MM.1S (cell line): Measurements from ENCODE around the gene PDGFD.

ENCODE experiments used
- DNase-seq: peaks from one replicate; pipeline ENCODE4 v3.0.0-alpha.2; 2015
- H2AFZ ChIP-seq: fragments of 300-600 bp; sonication (generic); 2 replicates; pipeline ENCODE4 v1.6.0; 2016; ENCODE audit warnings: antibody characterized with exemption, low read length
- H3F3A ChIP-seq: fragments of 300-600 bp; sonication (generic); 2 replicates; pipeline ENCODE4 v1.6.1; 2016; ENCODE audit warnings: mild to moderate bottlenecking, antibody characterized with exemption, low read length, moderate library complexity, mixed read lengths; ENCODE audit not compliant: insufficient read depth
- H3K27ac ChIP-seq: fragments of 300-600 bp; sonication (generic); 2 replicates; pipeline ENCODE4 v1.5.1; 2016; ENCODE audit warnings: mild to moderate bottlenecking, low read length
- H3K27me3 ChIP-seq: fragments of 300-600 bp; sonication (generic); replicated peaks from 2 replicates; pipeline ENCODE4 v1.6.0; 2016; ENCODE audit warnings: low read length; ENCODE audit not compliant: insufficient read depth
- H3K36me3 ChIP-seq: fragments of 300-600 bp; sonication (generic); replicated peaks from 2 replicates; pipeline ENCODE4 v1.6.1; 2016; ENCODE audit warnings: mild to moderate bottlenecking, low read length, mixed read lengths; ENCODE audit not compliant: insufficient read depth
- H3K4me1 ChIP-seq: fragments of 300-600 bp; sonication (generic); 2 replicates; pipeline ENCODE4 v1.6.1; 2016; ENCODE audit warnings: low read length, mixed read lengths
- H3K4me2 ChIP-seq: fragments of 300-600 bp; sonication (generic); 2 replicates; pipeline ENCODE4 v1.6.0; 2016; ENCODE audit warnings: low read depth, low read length
- H3K4me3 ChIP-seq: fragments of 300-600 bp; sonication (generic); 2 replicates; pipeline ENCODE4 v1.5.1; 2016; ENCODE audit warnings: low read length, mixed read lengths
- H3K79me2 ChIP-seq: fragments of 300-600 bp; sonication (generic); 2 replicates; pipeline ENCODE4 v1.6.1; 2016; ENCODE audit warnings: mixed run types, low read length, mixed read lengths
- H3K9ac ChIP-seq: fragments of 300-600 bp; sonication (generic); 2 replicates; pipeline ENCODE4 v1.6.1; 2016; ENCODE audit warnings: low read length, mixed read lengths
- H3K9me2 ChIP-seq: fragments of 300-600 bp; sonication (generic); replicated peaks from 2 replicates; pipeline ENCODE4 v1.6.1; 2016; ENCODE audit warnings: mild to moderate bottlenecking, low read length, mixed read lengths; ENCODE audit not compliant: insufficient read depth
- H3K9me3 ChIP-seq: fragments of 300-600 bp; sonication (generic); replicated peaks from 2 replicates; pipeline ENCODE4 v1.6.1; 2016; ENCODE audit warnings: mild to moderate bottlenecking, low read length, mixed read lengths; ENCODE audit not compliant: insufficient read depth
- H4K20me1 ChIP-seq: fragments of 300-600 bp; sonication (generic); 2 replicates; pipeline ENCODE4 v1.6.1; 2016; ENCODE audit warnings: mild to moderate bottlenecking, low read length, moderate library complexity, mixed read lengths; ENCODE audit not compliant: insufficient read depth
- EZH2 ChIP-seq: fragments of 300-600 bp; sonication (generic); optimal IDR thresholded peaks from 2 replicates; pipeline ENCODE3; 2017; ENCODE audit warnings: low read depth, mild to moderate bottlenecking, antibody characterized with exemption, low read length, mixed read lengths
- EZH2phosphoT487 ChIP-seq: fragments of 300-600 bp; sonication (generic); IDR thresholded peaks from 2 replicates; pipeline ENCODE4 v1.6.1; 2018; ENCODE audit warnings: antibody characterized with exemption, low read length
- TF ChIP-seq, protein P1 (sequence below): fragments of 300-600 bp; sonication (generic); IDR thresholded peaks from 2 replicates; pipeline ENCODE4 v1.5.1; 2016; ENCODE audit warnings: antibody characterized with exemption, low read length, mixed read lengths

Gene PDGFD

DNA sequence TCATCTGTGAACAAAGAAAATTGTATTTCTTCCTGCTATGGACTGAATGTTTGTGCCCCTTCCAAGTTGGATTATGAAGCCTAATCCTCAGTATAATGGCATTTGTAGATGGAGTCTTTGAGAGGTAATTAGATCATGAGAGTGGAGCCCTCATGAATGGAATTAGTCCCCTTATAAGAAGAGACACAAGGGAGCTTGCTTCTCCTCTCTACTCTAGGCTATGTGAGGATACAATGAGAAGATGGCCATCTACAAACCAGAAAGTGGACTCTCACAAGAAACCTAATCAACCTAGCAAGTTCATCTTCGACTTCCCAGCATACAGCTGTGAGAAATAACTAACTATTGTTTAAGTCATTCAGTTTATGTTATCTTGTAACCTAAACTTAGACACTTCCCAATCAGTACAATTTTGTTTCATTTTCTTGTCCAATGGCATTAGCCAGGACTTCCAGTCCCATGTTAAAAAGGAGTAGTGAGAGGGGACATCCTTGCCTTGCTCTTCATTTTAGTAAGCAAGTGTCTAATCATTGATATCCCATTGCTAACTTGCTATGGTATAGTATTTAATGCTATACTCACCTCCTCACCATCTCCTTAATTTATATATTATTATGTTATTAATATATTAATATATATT is 45.7 kb downstream of the PDGFD start:
- H3K9ac ChIP-seq, result no peak overlapping the region
- no peak for DNase-seq
- TF ChIP-seq EZH2phosphoT487 (no peak), EZH2 (no peak)
- TF ChIP-seq, protein P1, sequence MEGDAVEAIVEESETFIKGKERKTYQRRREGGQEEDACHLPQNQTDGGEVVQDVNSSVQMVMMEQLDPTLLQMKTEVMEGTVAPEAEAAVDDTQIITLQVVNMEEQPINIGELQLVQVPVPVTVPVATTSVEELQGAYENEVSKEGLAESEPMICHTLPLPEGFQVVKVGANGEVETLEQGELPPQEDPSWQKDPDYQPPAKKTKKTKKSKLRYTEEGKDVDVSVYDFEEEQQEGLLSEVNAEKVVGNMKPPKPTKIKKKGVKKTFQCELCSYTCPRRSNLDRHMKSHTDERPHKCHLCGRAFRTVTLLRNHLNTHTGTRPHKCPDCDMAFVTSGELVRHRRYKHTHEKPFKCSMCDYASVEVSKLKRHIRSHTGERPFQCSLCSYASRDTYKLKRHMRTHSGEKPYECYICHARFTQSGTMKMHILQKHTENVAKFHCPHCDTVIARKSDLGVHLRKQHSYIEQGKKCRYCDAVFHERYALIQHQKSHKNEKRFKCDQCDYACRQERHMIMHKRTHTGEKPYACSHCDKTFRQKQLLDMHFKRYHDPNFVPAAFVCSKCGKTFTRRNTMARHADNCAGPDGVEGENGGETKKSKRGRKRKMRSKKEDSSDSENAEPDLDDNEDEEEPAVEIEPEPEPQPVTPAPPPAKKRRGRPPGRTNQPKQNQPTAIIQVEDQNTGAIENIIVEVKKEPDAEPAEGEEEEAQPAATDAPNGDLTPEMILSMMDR, result no peak

DNA sequence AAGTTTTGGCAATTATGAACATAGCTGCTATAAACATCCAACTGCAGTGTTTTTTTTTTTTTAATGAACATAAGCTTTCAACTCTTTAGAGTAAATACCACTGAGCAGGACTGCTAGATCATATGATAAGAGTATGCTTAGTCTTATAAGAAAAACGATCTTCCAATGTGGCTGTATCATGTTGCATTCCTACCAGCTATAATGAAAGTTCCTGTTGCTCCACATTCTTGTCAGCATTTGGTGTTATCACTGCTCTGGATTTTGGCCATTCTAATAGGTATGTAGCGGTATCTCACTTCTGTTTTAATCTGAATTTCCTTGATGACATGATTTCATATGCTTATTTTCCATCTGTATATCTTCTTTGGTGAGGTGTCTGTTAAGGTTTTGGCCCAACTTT is 50.4 kb downstream of the PDGFD start:
- H3K9me2 ChIP-seq, result no peaks in the 10 kb centered on the region

More for the DNA sequence above, 45.7 kb downstream of the PDGFD start:
- H3K9me3 ChIP-seq, result no peaks in the 10 kb centered on the region
- no peaks in the 10 kb centered on the region for H4K20me1 ChIP-seq
- no peaks in the 10 kb centered on the region for H3F3A ChIP-seq
- H3K27me3 ChIP-seq, result no peaks in the 10 kb centered on the region
- H3K36me3 ChIP-seq, result no peaks in the 10 kb centered on the region
- H3K27ac ChIP-seq, result no peak overlapping the region
- no peak overlapping the region for H2AFZ ChIP-seq
- H3K4me2 ChIP-seq, result no peak overlapping the region
- H3K4me3 ChIP-seq, result no peak overlapping the region
- H3K9me2 ChIP-seq, result no peaks in the 10 kb centered on the region
- H3K4me1 ChIP-seq, result no peaks in the 10 kb centered on the region
- no peaks in the 10 kb centered on the region for H3K79me2 ChIP-seq

DNA sequence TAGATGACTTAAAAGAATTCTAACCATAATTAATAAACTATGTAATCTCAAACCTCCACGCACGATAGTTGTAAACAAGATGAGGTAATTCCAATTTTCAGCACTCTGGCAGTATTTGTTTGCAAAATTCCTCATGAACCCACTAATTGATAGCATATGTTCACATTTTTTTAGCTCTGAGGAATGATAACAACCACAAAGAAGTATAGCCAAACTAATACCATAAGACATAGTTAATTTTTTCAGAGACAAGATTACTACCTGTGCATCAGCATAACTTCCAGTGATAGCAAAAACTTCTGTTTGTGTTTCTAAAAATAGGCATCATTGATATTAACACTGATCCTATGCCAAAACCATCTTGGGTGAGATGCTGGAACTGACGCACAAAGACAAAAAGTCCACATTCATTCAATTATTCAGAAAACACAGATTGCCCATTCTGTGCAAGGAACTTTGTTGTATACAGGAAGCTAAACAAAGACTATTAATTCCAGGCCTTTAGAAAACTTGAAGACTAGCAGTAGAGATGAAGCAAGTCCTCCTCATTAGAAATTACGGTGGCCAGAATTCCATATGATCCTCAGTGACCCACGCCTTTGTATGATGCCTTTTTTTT is 57.7 kb downstream of the PDGFD start:
- Histone ChIP-seq H3K4me2 (no peak overlapping the region), H3K9me2 (no peaks in the 10 kb centered on the region), H3K79me2 (no peaks in the 10 kb centered on the region), H3F3A (no peaks in the 10 kb centered on the region), H3K36me3 (no peaks in the 10 kb centered on the region), H4K20me1 (no peaks in the 10 kb centered on the region), H3K4me1 (no peaks in the 10 kb centered on the region), H2AFZ (no peak overlapping the region), H3K4me3 (no peak overlapping the region), H3K27ac (no peak overlapping the region), H3K9ac (no peak overlapping the region), H3K27me3 (no peaks in the 10 kb centered on the region), H3K9me3 (no peaks in the 10 kb centered on the region)
- TF ChIP-seq EZH2, result no peak
- TF ChIP-seq EZH2phosphoT487, result no peak
- TF ChIP-seq, protein P1, result no peak
- DNase-seq, result no peak

More for the DNA sequence above, 50.4 kb downstream of the PDGFD start:
- DNase-seq, result no peak
- Histone ChIP-seq H3K79me2 (no peaks in the 10 kb centered on the region), H3K9ac (no peak overlapping the region), H3K36me3 (no peaks in the 10 kb centered on the region), H3K4me1 (no peaks in the 10 kb centered on the region), H2AFZ (no peak overlapping the region), H3F3A (no peaks in the 10 kb centered on the region), H3K27me3 (no peaks in the 10 kb centered on the region), H3K4me3 (no peak overlapping the region), H4K20me1 (no peaks in the 10 kb centered on the region), H3K9me3 (no peaks in the 10 kb centered on the region), H3K4me2 (no peak overlapping the region), H3K27ac (no peak overlapping the region)
- no peak for TF ChIP-seq EZH2

DNA sequence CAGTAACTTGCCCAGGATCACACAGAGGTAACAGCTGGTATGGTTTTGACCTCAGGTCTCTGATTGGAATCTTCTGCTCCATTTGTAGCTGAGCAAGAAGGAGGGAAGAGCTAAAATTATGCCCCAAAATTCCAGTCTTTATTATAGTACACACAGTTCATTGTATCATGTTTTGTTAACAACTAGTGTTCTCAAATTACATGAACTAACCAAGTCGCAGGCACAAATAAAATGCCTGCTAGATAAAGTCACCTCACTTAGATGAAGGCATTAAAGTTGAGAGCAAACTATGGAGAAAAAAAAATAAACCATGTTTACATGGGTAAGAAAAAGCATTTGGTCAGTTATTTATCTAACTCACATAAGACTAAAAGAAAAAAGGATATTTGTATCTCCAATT is 58.8 kb downstream of the PDGFD start:
- H2AFZ ChIP-seq, result no peak overlapping the region
- no peaks in the 10 kb centered on the region for H3F3A ChIP-seq

More for the DNA sequence above, 58.8 kb downstream of the PDGFD start:
- DNase-seq, result no peak
- Histone ChIP-seq H3K4me2 (no peak overlapping the region), H3K4me3 (no peak overlapping the region), H4K20me1 (no peaks in the 10 kb centered on the region), H3K36me3 (no peaks in the 10 kb centered on the region), H3K9me2 (no peaks in the 10 kb centered on the region), H3K27me3 (no peaks in the 10 kb centered on the region), H3K9ac (no peak overlapping the region), H3K9me3 (no peaks in the 10 kb centered on the region), H3K27ac (no peak overlapping the region), H3K79me2 (no peaks in the 10 kb centered on the region), H3K4me1 (no peaks in the 10 kb centered on the region)
- TF ChIP-seq EZH2phosphoT487 (no peak), EZH2 (no peak)
- TF ChIP-seq, protein P1, result no peak
